Activated T-helper 9 cell treated with anti-CD3 and anti-CD28 coated beads, Interleukin-2, amount 50 U/mL, for 16 hours (primary cell): ENCODE results near the gene MSH2.
"Not testable (repeated sequence)": the region's sequence is repeated elsewhere in the genome, so short reads cannot be mapped to it uniquely, and the experiment has no call there.

Source experiments
- DNase-seq: peaks from one replicate; pipeline ENCODE4 v3.0.0-alpha.2; 2020; ENCODE audit warnings: low read depth

MSH2 gene

DNA sequence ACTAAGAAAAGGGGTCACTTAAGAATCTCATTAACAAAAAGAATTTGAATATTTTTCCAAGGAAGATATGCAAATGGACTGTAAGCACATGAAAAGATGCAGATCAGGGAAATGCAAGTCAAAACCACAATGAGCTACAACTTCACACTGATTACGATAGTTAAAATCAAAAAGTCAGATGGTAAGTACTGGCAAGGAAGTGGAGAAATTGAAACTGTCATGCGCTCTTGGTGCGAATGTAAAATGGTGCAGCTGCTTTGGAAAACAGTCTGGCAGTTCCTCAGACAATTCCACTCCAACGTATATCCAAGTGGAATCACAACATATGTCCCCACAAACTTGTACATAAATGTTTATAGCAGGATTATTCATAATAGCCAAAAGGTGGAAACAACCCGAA, 81.4 kb downstream of the MSH2 start:
- DNase-seq, result no peak

DNA sequence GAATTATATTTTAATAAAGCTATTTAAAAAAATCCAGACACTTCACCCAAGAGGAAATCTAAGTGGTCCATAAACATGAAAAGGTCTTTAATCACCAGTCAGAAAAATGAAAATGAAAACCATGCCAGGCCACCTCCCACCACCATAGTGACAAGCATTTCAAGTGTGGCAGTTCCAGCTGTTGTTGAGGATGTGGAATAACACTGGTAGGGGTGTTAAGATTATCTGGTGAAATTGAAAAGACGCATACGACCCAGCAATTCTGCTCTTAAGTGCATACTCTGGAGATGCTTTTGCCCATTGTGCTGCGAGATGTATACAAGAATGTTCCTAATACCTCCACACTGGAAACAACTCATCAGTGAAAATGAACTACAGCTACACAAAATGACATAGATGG, 82.2 kb downstream of the MSH2 start:
- no peak for DNase-seq

DNA sequence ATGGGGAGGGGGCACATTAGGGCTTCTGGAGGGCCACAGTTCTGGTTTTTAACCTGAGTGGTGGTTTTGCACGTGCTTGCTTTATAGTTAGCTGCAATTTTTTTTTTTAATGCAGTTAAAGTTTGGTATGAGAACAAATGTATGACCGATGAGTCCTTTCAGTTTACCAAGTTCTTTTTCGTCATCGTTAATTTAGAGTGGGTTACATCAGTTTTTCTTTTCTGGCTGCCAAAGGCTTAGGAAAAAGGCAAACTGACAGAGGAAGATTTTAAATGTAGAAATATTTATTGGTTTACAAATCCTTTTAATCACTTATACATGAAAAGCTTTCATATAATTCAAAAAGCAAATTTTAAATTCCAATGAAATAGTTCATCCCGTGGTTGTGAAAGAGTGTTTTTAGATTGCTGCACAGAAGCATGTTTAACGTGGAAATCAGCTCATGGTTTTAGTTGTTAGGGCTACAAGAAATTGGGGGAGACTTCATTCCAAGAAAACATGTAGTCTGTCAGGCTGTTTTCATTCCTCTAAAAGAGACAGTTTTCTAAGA, 82.9 kb downstream of the MSH2 start:
- DNase-seq, result no peak

DNA sequence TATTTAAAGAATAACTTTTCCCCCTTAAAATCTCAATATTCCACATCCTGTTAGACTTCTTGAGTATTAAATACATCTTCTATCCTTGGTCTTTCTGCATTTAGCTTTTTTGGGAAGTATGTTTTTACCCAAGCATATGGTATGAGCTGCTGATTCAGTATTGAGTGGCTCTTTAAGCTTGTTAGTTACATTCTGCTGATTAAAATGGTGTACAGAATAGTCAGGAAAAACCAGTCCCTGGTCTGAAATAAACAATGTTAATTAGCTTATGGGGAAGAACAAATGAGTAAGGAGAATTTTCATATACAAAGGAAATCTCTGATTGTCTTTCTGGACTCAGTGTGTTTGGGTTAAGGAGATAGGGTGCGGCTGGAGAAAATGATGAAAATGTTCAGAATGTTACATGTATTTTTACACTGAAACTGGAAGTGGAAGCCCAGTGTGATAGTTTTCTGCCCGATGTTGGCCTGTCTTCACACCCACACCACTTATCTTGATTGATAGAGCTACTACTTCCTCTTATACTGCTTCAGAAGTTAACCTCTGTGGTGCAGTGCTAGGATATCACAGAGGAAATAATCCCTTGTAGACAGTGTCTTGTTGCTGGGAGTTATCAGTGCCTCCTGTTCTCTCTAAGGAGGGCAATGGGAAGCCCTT, 84.0 kb downstream of the MSH2 start:
- no peak for DNase-seq

DNA sequence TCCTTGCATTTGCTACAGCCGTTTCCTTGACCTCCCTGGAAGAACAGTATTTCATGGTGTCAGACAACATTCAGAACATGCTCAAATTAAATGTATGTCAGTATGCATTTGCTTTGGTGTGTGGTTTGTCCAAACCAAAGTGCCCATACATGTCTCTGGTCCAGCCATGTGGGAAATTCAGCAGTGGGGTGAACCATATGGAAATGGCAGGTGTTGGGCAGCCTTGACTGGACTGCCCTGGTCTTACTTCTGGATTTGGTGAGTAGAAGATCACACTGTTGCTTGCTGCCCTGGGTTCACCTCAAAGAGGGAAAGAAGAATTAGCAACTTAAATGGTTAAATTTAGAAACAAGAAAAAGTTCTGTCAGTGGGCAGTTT, 84.5 kb downstream of the MSH2 start:
- no peak for DNase-seq

DNA sequence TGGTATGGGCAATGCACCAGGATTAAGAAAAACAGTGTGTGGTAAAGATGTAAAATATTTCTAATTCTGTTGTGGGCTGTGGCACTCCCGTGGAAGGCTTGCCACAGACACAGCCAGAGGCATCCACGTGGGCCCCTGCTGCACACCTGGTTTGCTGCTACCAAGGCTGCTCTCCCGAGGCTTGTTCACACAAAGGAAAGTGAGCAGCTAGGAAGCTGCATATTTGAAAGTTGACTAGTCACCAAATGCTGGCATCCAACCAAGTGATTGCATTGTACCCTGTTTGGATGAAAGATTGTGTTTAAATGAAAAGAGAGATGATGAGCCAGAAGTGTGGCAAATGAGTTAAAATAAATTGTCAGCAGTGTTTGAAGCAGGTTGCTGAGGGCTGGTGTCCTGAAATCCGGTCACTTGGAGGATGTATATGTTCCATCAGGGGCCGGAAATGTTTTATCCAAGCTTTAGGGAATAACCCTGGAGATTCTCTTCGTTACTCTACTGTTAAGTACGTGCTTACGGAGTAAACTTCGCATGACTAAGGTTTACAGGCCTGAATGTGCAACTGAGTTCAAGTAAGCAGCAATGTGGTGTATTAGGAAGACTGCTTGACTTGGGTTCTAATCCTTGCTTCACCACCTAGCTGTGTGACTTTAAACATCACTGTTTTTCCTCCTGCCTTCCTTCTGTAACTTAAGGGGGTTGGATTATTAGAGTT, 86.1 kb downstream of the MSH2 start:
- DNase-seq, result no peak

DNA sequence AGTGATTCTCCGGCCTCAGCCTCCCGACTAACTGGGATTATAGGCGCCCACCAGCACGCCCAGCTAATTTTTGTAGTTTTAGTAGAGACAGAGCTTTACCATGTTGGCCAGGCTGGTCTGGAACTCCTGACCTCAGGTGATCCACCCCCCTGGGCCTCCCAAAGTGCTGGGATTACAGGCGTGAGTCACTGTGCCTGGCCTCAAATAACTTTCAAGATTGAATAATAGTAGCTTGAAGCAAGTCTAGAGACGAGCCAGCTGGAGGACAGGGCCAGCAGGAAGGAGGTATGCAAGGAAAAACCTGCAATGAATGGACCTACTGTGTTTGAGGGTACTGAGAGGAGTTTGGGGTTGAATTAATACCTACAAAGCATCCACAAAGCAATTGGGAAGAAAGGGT, 87.5 kb downstream of the MSH2 start:
- DNase-seq, result no peak

DNA sequence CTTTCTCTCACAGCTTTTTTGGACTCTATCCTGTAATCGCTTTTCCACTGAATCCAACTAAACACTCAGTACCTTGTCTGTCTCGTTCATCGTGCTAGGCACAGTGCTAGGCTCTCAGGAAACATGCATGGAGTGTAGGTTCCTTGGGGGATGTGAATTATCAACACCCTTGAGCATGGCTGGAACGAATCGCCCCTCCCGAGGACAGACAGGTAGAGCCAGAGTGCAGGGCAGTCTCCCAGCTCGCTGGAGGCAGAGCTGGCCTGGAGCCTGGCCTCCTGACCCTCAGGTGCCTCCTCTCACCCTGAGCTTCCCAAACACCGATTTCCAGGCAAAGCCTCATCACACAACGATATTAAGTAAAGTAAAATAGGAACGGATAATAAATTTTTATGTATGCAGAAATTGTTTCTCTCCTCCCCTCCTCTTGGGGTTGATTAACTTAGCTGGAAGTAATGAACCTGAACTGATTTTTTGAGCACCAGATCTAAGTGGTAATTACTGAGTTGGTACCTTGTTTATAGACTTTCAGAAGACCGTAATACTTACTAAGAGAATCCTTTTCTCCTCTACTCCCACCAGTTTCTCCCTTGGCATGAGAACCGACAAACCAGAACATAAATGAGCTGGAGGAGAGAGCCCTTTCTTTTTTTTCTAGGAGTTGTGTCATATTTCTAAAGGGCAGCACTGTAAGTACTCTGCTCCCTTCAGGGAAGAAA, 90.5 kb downstream of the MSH2 start:
- no peak for DNase-seq

DNA sequence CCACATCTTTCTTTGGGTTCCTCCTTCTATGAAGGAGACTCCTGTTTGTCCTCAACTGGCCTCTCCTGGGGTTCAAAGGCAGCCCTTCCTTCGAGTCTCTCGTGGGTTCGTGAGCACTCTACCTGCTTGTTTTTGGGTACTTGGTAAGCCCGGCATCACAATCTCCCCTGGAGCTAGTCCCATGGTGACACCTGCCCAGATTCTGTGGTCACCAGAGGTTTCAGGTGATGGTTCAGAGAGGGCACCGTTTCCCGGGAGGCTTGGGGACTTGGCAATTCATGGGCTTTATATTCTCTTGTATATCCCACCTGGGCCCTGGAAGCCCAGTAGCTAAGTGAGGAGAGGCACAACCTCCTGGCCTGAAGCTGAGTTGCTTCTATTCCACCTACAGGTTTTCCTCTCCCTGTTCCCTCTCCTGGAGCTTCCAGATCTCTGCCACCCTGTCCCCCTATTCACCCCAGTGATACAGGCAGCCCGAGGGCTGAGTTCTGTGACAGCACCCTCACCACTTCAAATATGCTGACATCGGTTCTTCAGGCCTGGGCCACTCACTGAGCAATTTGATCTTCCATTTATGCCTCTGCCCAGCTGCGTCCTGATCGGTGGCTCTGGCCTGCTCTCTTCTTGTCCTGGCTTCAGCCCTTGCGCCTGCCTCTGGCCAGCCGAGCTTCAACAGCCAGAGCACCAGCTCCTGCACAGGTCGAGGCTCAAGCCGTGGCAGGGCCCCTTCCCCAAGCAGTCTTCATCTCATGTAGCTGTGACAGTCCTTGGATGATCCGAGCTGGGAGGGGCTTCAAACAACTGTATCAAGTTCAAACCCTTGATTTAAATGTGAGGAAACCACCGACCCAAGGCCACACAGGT, 91.5 kb downstream of the MSH2 start:
- DNase-seq, result no peak

DNA sequence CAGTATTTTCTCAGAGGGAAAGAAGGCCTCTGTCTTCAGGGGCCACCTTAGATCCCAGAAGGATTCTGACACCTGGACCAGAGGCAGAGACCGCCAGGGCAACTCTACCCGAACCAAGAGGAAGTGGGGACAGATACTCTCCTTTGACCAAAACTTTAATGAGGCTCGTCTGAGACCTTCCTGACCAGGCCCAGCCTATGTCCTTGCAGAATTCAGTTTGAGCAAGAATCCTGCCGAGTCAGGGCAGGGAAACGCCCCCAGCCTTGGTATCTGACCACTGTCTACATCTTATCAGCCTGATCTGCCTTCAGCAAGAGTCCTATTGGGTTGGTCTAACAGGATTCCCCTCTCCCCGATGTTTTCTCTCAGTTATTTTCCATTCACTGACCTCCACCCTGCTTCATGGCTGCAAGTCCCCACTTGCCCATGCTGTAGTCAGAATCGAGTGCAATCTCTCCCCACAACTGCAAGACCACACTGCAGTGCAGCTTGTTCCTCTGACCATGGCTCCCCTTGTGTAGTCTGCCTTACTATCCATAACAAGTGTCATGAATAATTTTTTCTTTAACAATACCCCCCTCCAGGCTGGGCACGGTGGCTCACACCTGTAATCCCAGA, 95.0 kb downstream of the MSH2 start:
- DNase-seq, result no peak

DNA sequence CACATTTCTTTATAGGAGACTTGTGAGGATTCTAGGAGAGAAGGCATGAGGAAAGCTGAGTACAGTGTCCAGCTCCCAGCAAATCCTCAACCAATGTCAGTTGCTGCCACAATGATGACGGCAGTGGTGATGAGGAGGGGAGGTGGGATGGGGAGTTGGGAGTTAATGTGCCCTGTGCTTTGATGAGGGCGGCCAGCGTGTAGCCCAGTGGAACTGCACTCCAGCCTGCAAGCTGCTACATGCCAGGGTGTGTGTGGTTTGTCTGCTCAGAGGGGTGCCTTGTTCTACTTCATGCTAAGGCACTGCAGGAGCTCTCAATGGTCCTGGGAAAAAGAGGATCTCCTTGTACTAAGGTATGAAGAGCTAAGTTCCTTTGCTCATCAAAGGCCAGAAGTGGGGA, 96.1 kb downstream of the MSH2 start:
- no peak for DNase-seq

DNA sequence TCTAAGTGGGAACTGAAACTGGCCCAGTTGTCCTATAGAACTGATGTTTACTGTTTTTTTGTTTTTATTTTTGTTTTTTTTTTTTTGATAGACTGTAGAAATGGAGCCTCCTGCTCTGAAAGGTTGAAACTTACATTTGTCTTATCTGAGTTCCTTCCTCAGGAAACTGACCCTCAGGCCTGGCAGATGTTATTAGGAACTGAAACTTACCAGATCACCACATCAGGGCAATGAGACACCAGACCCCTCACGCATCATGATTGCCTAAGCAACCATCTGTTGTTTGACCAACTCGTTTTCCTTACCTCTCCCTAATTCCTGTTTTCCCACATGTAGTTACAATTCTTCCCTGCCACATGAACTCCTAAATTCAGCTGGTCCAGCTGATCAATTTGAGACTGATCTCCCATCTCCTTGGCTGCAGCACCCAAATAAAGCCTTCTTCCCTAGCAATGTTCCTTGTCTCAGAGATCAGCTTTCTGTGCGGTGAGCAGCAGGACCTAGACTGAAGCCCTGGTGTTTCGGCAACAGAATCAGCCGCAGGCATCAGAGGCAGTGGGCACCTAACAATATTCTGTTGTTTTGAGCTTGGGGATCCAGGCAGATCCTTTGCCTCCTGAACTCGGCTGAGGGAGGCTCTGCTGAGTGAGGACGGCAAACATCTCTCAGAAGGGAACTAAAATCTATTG, 96.8 kb downstream of the MSH2 start:
- no peak for DNase-seq

DNA sequence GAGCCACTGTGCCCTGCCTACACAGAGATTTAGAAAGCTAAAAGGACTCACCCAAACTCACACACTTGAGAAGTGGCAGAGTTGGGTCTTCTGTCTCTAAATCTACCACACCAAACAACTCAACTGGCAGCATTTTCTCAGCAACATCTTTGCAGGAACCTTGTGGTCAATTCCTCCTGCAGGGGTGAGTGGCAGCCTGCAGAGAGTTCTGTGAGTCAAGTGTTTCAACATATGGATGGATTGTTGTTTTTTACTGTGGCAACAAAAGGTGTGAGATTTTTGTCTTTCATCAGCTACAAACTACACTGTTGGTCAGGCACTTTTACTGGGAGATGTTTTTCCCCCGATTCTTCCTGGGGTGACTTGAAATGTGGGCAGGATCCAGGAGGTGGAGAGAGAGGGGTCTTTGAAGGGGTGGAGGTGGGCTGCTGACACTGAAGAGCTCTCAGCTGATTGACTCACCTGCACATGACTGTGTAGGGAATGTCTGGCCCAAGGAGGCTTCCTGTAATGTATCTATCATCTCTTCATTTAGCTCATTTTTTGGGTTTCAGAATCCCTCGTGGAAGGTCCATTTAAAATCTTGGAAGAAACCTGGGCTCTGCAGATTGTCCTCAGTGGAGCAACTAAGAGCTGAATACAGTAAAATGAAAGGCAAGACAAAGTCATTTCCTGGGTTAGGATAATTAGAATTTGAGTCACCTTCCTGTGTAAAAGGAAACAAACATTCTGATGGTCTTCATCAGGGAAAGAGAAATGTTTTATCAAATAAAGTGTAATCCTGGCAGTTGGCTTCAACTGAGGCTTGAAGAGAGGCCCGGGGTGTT, 98.6 kb downstream of the MSH2 start:
- no peak for DNase-seq

DNA sequence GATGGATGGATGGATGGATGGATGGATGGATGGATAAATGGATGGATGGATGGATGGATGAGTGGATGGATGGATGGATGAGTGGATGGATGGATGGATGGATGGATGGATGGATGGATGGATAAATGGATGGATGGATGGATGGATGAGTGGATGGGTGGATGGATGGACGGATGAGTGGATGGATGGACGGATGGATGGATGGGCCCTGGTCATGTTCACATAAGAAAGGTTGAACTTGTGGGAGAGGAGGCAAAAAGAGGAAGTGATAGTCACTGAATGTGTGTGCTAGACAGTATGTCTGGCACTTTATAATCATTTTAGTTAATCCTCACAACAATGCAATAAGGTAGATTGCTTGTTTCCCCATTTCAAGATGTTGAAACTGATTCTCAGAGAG, 99.5 kb downstream of the MSH2 start:
- DNase-seq, result not testable (repeated sequence)

DNA sequence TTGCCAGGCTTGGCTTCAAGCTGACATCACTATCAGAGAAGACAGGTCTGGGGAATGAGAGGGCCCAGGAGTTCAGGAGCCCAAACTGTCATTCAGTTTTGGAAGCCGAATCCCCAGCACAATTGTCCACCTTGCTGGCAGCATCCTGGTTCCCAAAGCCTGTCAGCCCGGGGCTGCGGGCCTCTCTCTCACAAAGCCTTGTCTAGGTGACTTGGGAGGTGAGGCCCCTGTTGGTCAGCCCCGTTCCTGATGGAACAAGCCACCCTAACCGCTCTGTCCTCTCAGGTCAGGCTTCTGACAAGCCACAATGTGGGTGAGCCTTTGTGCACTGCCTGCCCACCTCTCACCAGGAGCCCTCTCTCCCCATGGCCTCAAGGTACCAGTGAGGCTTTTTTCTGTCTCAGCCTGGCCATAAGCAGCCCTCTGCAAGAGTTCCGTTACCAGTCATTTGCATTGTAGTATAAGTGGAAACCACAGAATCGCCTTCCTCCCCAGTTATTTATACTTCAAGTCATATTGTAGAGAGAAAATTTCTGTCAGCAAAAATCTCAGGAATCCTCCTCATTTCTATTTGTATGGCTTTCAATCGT, 100.6 kb downstream of the MSH2 start:
- no peak for DNase-seq

DNA sequence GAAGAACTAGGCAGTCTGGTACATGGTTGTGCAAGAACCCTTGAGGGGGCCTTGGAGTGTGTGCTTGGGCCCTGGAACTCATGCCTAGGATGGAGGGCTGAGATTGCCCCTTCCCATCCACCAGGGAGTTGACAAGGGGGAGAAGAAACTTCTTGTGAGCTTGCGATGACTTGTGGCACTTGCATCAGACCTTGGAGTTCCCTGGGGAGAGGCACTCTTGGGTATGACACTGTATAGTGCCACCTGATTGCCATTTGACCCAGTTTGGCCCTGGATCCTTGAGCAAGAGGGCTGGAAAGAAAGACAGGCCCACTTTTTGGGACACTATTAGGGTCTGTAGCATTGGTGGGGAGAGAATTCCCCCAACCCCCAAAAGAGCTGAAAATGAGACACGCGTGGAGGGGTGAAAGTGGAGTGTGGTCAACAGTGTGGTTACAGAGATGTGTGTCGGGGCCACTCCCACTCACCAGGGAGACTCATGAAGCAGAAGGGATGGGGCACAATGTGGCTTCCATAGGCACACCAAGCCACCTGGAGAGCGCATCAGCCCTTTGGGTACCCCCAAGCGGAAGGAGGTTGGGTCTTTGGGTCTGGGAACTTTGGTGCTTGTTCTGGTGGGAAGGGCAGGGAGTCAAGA, 101.3 kb downstream of the MSH2 start:
- no peak for DNase-seq

DNA sequence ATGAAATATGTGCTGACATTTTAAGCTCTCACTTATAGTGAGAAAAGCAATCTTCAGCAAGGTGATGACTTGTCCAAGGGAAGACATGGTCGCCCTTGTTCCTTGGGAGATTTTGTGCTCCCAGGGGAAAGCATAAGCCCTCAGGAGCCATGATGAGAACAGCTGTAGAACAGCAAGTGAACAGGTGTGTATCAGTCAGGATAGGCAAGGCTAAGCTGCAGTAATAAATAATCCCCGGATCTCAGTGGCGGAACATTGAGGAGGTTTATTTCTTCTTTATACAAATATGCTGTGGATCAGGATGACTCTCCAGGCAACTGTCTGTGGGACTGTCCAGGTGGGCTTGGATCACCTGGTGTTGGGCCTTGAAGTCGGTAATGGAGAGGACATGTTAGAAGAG, 103.1 kb downstream of the MSH2 start:
- DNase-seq, result no peak

DNA sequence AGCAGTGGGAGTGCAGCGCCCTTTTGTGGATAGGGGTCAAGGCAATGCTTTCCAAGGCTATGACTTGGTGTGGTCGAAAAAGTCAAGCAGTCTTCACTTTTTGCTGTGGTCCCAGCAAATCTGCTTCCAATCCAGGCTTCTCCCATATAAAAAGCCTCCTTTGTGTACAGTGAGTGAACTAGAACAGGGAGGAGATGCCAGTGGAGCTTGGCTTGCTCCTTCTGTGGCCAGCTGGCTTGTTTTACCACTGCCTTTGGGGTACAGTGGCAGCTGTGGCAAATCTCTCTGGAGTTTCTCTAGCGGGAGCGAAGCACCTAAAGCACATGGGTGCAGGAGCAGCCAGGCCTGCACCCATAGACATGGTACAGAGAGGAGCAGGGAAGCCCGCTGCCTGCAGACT, 103.5 kb downstream of the MSH2 start:
- no peak for DNase-seq

DNA sequence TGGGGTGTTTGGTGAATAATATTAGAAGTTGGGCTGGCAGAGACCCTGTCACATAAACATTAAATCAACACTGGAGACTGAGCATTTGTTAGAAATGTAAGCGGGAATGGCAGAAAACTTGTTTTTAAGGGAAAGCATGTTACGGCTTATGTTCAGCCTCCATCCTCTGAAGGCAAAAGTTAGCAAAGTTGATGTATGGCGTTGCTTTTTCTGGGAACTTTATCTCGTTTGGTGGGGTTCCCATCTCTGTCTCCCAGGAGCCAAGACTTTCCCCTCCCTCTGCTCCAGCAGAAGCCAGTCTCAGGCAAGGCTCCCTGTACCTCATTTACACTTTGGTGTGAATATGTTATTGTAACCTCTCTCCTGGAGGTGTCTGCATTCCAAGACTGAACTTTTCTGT, 105.1 kb downstream of the MSH2 start:
- DNase-seq, result no peak
